Large intestine (tissue), 3 donors: Measurements from ENCODE around the gene EFCAB8. TPM values are rescaled to one million over a fixed set of nuclear protein-coding genes. Genes with fewer than 3 reads are reported as not detected.

Experiments
- DNase-seq, 2 donors: peaks; one replicate each; pipeline versions ENCODE4 v3.0.0 to v3.0.0-alpha.2; 2013
- H3K27ac ChIP-seq: one replicate; pipeline ENCODE4 v1.5.1; 2013; ENCODE audit warnings: low read length
- H3K27me3 ChIP-seq: 2 replicates; pipeline ENCODE4 v1.6.1; 2013; ENCODE audit warnings: low read length; ENCODE audit not compliant: control insufficient read depth, insufficient read depth
- H3K36me3 ChIP-seq: 2 replicates; pipeline ENCODE4 v1.6.1; 2013; ENCODE audit warnings: low read length; ENCODE audit not compliant: control insufficient read depth, insufficient read depth
- H3K4me1 ChIP-seq: one replicate; pipeline ENCODE4 v1.6.1; 2013; ENCODE audit warnings: low read length; ENCODE audit not compliant: control insufficient read depth, insufficient read depth
- H3K4me3 ChIP-seq: one replicate; pipeline ENCODE4 v1.5.1; 2013; ENCODE audit warnings: low read length
- H3K9me3 ChIP-seq: one replicate; pipeline ENCODE4 v1.6.1; 2013; ENCODE audit warnings: mild to moderate bottlenecking, low read depth, low read length, moderate library complexity; ENCODE audit not compliant: control insufficient read depth
- WGBS: methylation state at CpG from one replicate; pipeline ENCODE4 v1.1.5; 2013; ENCODE audit warnings: low lambda C conversion rate; ENCODE audit not compliant: insufficient coverage; 5-methylcytosine and 5-hydroxymethylcytosine counted together
- polyA plus RNA-seq: library from polyadenylated mRNA; unstranded; fragments of 120-200 nt; gene quantifications from one replicate; pipeline ENCODE4 v1.2.1, GENCODE V29; 2013

EFCAB8 gene
- polyA plus RNA-seq, 1 donor, result 0.25 TPM

DNA sequence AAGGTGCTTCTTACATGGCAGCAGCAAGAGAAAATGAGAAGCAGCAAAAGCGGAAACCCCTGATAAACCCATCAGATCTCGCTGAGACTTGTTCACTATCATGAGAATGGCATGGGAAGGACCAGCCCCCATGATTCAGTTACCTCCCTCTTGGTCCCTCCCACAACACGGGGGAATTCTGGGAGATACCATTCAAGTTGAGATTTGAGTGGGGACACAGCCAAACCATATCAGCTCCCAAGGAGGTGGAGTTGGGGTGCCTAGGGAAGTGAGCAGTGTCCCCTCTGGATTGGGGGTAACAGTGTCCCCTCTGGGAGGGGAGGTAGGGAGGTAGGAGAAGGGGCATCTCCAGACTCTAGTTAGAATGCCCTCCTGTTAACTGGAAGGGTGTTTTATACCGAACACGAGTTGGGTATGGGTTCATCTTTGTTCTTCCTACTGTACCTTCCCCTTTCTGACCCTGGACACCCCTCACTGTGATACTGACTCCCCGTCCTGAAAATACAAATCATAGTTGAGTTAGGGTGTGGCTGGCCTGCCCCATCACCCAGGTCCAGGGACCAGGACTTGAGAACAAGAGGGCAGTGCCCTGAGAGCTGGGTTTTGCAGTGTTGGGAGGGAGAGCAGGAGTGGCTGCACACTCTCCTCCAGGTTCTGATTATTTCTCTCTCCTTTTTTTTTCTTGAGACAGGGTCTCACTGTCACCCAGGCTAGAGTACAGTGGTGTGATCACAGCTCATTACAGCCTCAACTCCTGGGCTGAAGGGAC, 62.0 kb downstream of the EFCAB8 start:
- DNase-seq, result no peak
- H3K27ac ChIP-seq, result no peak overlapping the region
- peaks cover 2% of the 10 kb centered on the region for H3K27me3 ChIP-seq
- WGBS, result no CpG with 5 or more reads among the region's 6 CpGs
- H3K9me3 ChIP-seq, result no peaks in the 10 kb centered on the region
- H3K4me3 ChIP-seq, result no peak overlapping the region
- H3K4me1 ChIP-seq, result no peaks in the 10 kb centered on the region
- no peaks in the 10 kb centered on the region for H3K36me3 ChIP-seq

DNA sequence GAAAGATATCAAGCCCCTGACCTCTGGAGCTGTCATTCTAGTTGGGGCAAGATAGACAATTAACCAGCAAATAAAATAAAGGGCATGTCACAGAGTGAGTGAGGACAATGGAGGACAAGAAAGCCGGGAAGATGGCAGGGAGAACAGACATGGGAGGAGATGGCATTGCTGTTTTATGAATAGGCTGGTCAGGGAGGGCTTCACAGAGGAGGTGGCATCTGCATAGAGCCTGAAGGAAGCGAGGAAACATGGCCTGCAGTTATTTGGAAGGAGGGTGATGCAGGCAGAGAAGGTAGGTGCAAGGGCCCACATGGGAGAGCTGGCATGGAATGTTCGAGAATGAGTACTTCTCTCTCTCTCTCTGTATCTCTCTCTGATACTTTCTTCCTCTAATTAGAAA, 63.7 kb downstream of the EFCAB8 start:
- WGBS, result 86% methylated on average over 1 of the region's 3 CpGs
- no peaks in the 10 kb centered on the region for H3K36me3 ChIP-seq
- DNase-seq, result no peak
- no peaks in the 10 kb centered on the region for H3K4me1 ChIP-seq
- H3K4me3 ChIP-seq, result no peak overlapping the region
- H3K27ac ChIP-seq, result no peak overlapping the region
- peaks cover 2% of the 10 kb centered on the region for H3K27me3 ChIP-seq
- no peaks in the 10 kb centered on the region for H3K9me3 ChIP-seq

DNA sequence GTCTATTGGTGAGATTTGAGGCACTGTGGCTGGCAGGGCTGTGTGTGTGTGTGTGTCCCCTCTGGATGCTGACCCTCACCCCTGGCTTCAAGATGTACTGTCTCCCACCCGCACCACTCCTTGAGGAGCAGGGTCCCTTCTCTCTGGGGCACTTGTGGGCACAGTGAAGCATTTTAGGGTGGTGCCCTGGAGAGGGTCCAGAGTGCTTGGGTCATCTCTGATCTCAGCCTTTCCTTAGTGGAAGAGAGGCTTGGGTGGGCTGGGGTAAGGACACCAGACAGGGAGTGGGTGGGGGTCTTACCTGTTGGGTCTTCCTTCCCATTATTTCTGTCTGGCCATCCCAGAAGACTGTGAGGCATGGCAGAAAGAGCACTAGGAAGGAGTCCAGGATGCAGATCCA, 66.1 kb downstream of the EFCAB8 start:
- no CpG with 5 or more reads among the region's 1 CpG for WGBS
- Histone ChIP-seq H3K36me3 (no peaks in the 10 kb centered on the region), H3K9me3 (no peaks in the 10 kb centered on the region), H3K4me1 (no peaks in the 10 kb centered on the region), H3K27ac (no peak overlapping the region), H3K4me3 (no peak overlapping the region), H3K27me3 (peaks cover 2% of the 10 kb centered on the region)
- DNase-seq, result no peak

DNA sequence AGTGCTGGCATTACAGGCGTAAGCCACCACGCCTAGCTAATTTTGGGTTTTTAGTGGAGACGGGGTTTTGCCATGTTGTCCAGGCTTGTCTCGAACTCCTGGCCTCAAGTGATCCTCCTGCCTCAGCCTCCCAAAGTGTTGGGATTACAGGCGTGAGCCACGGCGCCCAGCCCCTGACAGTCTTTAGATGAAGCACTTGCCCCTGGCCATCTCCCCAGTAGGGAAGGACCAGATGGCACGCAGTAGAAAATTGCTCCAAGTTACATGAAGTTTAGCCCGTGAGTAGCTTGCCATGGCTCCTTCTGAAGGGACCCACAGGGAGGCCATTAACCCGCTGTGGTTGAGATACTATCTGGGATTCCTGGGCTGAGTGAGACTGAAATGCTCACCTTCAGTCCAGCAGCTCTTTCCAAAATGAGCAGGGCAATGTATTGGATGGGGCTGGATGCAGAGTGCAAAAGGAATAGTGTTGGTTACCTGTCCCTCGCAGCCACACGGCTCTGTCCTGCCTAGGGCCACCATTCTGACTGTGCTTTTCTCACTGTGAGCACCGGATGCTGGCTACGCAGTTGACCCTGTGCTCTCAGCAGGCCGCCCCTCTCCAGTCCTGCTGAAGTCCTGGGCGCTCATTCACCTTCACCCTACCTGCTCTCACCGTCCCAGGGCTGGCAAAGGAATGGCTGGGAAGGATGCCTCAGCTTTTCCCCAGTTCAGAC, 66.9 kb downstream of the EFCAB8 start:
- DNase-seq, result no peak
- Histone ChIP-seq H3K36me3 (no peaks in the 10 kb centered on the region), H3K27me3 (peaks cover 2% of the 10 kb centered on the region), H3K4me3 (no peak overlapping the region), H3K4me1 (no peaks in the 10 kb centered on the region), H3K9me3 (no peaks in the 10 kb centered on the region), H3K27ac (no peak overlapping the region)
- WGBS, result no CpG with 5 or more reads among the region's 17 CpGs

DNA sequence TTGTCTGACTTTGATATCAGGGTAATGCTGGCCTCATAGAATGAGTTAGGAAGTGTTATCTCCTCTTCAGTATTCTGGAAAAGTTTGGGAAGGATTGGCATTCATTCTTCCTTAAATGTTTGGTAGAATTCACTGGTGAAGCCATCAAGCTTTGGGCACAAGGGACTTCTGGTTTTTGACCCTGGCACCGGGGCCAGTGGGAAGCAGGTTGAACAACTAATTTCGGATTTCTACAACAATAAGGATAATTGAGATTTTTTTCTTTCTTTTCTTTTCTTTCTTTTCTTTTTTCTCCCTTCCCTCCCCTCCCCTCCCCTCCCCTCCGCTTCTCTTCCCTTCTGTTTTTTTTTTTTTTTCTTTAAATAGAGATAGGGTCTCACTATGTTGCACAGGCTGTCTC, 70.4 kb downstream of the EFCAB8 start:
- Histone ChIP-seq H3K4me1 (no peaks in the 10 kb centered on the region), H3K36me3 (no peaks in the 10 kb centered on the region), H3K27ac (no peak overlapping the region), H3K9me3 (no peaks in the 10 kb centered on the region), H3K4me3 (no peak overlapping the region), H3K27me3 (peaks cover 2% of the 10 kb centered on the region)
- 94% methylated on average over 3 of the region's 3 CpGs for WGBS
- DNase-seq, result no peak

DNA sequence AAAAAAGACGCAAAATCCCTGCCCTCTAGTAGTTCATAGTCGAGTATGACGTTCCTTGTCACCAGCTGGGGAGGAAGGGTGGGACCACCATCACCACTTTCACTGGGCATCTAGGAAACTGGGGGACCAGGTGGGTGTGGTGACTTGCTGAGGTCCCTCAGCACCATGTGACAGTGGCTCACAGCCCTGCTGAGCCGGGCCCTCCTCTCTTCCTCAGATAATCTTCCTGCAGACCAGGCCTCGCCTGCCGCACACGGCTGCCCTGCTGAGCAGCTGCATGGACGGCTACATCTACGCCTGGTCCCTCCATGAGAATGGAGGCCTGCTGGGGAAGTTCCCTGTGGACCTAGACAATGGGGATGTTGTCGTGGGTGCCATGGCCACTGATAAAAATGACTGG, 71.5 kb downstream of the EFCAB8 start:
- DNase-seq, result no peak
- H3K27ac ChIP-seq, result no peak overlapping the region
- no peaks in the 10 kb centered on the region for H3K36me3 ChIP-seq
- H3K4me3 ChIP-seq, result no peak overlapping the region
- H3K4me1 ChIP-seq, result no peaks in the 10 kb centered on the region
- peaks cover 2% of the 10 kb centered on the region for H3K27me3 ChIP-seq
- WGBS, result no CpG with 5 or more reads among the region's 10 CpGs
- H3K9me3 ChIP-seq, result no peaks in the 10 kb centered on the region

DNA sequence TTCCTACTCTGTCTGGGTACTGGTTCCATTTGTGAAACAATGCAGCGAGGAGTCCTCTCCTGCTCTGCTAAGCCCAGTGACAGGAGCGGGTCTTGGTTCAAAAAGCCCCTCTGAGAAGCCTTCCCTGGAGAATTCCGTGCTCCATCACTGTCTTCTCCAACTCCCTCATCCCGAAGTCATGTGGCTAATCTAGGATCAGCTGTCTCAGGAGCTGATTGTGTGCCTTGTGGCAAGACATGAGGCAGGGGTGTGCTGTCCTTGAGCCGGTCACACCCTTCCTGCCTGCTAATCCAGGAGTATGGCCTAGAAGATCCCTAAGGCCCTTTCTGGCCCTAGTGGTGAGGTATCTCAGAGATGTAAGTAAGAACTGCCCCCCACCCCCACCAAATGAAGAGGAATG, 72.0 kb downstream of the EFCAB8 start:
- no peak for DNase-seq
- no peaks in the 10 kb centered on the region for H3K9me3 ChIP-seq
- WGBS, result no CpG with 5 or more reads among the region's 5 CpGs
- no peaks in the 10 kb centered on the region for H3K4me1 ChIP-seq
- no peaks in the 10 kb centered on the region for H3K36me3 ChIP-seq
- H3K4me3 ChIP-seq, result no peak overlapping the region
- H3K27ac ChIP-seq, result no peak overlapping the region
- peaks cover 2% of the 10 kb centered on the region for H3K27me3 ChIP-seq

DNA sequence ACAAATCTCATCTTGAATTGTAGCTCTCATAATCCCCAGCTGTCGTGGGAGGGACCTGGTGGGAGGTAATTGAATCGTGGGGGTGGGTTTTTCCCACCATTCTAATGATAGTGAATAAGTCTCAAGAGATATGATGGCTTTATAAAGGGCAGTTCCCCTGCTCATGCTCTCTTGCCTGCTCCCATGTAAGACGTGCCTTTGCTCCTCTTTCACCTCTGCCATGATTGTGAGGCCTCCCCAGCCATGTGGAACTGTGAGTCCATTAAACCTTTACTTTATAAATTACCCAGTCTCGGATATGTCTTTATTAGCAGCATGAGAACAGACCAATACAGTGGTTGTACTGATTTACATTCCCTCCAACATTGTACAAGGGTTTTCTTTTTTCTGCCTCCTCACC, 75.9 kb downstream of the EFCAB8 start:
- no peaks in the 10 kb centered on the region for H3K36me3 ChIP-seq
- H3K27me3 ChIP-seq, result no peaks in the 10 kb centered on the region
- no peak for DNase-seq
- no peak overlapping the region for H3K4me3 ChIP-seq
- WGBS, result 90% methylated on average over 2 of the region's 4 CpGs
- no peaks in the 10 kb centered on the region for H3K9me3 ChIP-seq
- H3K4me1 ChIP-seq, result no peaks in the 10 kb centered on the region
- no peak overlapping the region for H3K27ac ChIP-seq

DNA sequence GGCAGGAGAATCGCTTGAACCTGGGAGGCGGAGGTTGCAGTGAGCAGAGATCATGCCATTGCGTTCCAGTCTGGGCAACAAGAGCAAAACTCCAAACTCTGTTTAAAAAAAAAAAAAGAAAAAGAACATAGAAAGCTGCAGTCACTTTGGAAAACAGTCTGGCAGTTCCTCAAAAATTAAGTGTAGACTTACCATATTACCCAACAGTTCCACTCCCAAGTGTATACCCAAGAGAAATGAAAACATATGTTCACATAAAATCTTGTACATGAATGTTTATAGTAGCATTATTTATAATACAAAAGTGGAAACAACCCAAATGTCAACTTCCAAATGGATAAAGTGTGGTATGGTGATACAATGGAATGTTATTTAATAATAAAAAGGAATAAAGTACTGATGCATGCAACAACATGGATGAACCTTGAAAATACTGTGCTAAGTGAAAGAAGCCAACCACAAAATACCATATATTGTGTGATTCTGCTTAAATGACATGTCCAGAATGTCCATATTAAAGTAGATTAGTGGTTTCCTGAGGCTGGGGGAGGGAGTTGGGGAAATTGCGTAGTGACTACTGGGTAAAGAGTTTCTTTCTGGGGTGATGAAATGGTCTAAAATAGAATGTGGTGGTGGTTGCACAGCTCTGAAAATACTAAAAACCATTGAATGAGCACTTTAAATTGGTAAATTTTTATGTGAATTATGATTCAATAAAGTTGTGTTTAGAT, 82.6 kb downstream of the EFCAB8 start:
- Histone ChIP-seq H3K4me1 (no peaks in the 10 kb centered on the region), H3K27ac (no peak overlapping the region)
- no CpG with 5 or more reads among the region's 4 CpGs for WGBS

DNA sequence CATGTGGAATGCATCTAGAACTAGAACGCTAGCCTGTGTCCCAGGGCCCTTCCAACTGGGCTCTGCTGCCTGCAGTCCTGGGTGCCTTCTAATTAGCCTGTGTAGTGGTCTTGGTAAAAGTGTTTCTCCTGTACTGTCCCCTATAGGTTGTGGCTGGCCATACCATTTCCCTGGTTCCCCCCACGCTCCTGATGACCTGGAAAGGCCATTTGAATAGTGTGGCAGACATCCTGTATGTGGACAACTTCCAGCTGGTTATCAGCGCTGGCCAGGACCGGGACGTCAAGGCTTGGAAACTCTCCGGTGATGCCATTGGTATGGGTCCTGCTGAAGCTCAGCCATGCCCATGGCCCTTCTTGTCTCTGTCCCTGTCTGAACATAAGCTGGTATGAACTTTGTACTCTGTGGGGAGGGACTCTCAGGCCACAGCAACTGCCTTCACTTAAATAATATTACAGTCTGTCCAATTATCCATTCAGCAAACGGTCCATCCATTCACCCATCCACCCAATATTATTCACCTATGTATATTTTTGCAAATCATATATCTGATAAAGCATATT, 84.8 kb downstream of the EFCAB8 start:
- H3K27me3 ChIP-seq, result no peaks in the 10 kb centered on the region
- H3K36me3 ChIP-seq, result no peaks in the 10 kb centered on the region
- H3K9me3 ChIP-seq, result no peaks in the 10 kb centered on the region

More for the DNA sequence above, 82.6 kb downstream of the EFCAB8 start:
- Histone ChIP-seq H3K27me3 (no peaks in the 10 kb centered on the region), H3K4me3 (no peak overlapping the region), H3K36me3 (no peaks in the 10 kb centered on the region), H3K9me3 (no peaks in the 10 kb centered on the region)
- DNase-seq, result no peak

More for the DNA sequence above, 84.8 kb downstream of the EFCAB8 start:
- no CpG with 5 or more reads among the region's 7 CpGs for WGBS
- no peak overlapping the region for H3K4me3 ChIP-seq
- no peak overlapping the region for H3K27ac ChIP-seq
- H3K4me1 ChIP-seq, result no peaks in the 10 kb centered on the region
- DNase-seq, result no peak
